ENCODE measurements around the gene GCC1.

- TF ChIP-seq ZNF274 (IDR thresholded peaks at IDR 0.05; ENCODE audit: low read depth, low read length), result no peak
- no peak for TF ChIP-seq YY1 (IDR thresholded peaks at IDR 0.05; ENCODE audit: insufficient read depth, insufficient read length)
Observed at GRCh38 chr7:127581716-127582115, 3.7 kb downstream of the GCC1 start.

Data from NT2/D1 (cell line).